H1 (cell line): ENCODE measurements around the gene FHIT. TPM values are rescaled to one million over a fixed set of nuclear protein-coding genes. Genes with fewer than 3 reads are reported as not detected.

Experiments used
- KDM1A ChIP-seq: fragments of 200-600, 300-600 bp; sonication (generic); IDR thresholded peaks from 2 replicates; pipeline ENCODE4 v1.7.1; 2016; ENCODE audit warnings: mild to moderate bottlenecking, low read length, borderline replicate concordance
- KDM5A ChIP-seq: fragments of 200-600 bp; IDR thresholded peaks from 2 replicates; pipeline ENCODE4 v1.7.1; 2012; ENCODE audit warnings: mild to moderate bottlenecking, low read length, inconsistent platforms, mixed read lengths
- MAFK ChIP-seq: IDR thresholded peaks from 2 replicates; pipeline ENCODE4 v1.6.1; 2012; ENCODE audit warnings: low read depth, mild to moderate bottlenecking, improper control_type of control experiment, low read length
- RNF2 ChIP-seq: fragments of 200-900, 300-1000 bp; sonication (generic); IDR thresholded peaks from 2 replicates; pipeline ENCODE4 v1.7.1; 2016; ENCODE audit warnings: borderline replicate concordance, low read depth, mild to moderate bottlenecking, antibody characterized with exemption, low read length; ENCODE audit not compliant: poor library complexity, severe bottlenecking; ENCODE audit errors: missing control alignments
- SP4 ChIP-seq: IDR thresholded peaks from 2 replicates; pipeline ENCODE4 v1.6.1; 2012; ENCODE audit warnings: low read length, inconsistent platforms
- SUZ12 ChIP-seq: fragments of 200-600 bp; sonication (generic); IDR thresholded peaks from 2 replicates; pipeline ENCODE4 v1.6.1; 2012; ENCODE audit warnings: mild to moderate bottlenecking, inconsistent platforms, low read length, moderate library complexity, mixed read lengths
- YY1 ChIP-seq: IDR thresholded peaks from 2 replicates; pipeline ENCODE4 v1.6.1; 2011; ENCODE audit warnings: low read depth, mild to moderate bottlenecking, low read length
- polyA plus RNA-seq, 7 experiments: library from polyadenylated mRNA; depleted of rRNA in 3 of 7; stranded (reverse) in 5 of 7; unstranded in 2 of 7; fragments of >200 nt in 5 of 7; fragments of 200-250 nt in 2 of 7; gene quantifications; 1 replicate in 5 of 7; 2 replicates in 1 of 7; 4 replicates in 1 of 7; pipeline versions ENCODE4 v1.2.1 to v1.2.3, GENCODE V29; 2011 to 2013; ENCODE audit warnings: missing spikeins in 2 of 7, mixed read lengths in 2 of 7
- total RNA-seq: library from RNA; stranded (reverse); fragmentation: NEBNext Ultra II Directional; extraction: Animal tissue kit (Norgen Biotek cat#: 25700); gene quantifications from 2 replicates; pipeline ENCODE4 v1.2.1, GENCODE V29; 2021
- TF ChIP-seq, protein P1 (sequence below): fragments of 300-600 bp; sonication (generic); IDR thresholded peaks from 2 replicates; pipeline ENCODE4 v1.7.1; 2012; ENCODE audit warnings: low read length, moderate library complexity, mild to moderate bottlenecking, inconsistent platforms; ENCODE audit not compliant: insufficient replicate concordance

Gene FHIT
- total and polyA plus RNA-seq, 2 of the 8 experiments (the other 6 are each of a cell fraction or from before 2014, with no cell fraction given): 1.2 to 3.2 TPM

DNA sequence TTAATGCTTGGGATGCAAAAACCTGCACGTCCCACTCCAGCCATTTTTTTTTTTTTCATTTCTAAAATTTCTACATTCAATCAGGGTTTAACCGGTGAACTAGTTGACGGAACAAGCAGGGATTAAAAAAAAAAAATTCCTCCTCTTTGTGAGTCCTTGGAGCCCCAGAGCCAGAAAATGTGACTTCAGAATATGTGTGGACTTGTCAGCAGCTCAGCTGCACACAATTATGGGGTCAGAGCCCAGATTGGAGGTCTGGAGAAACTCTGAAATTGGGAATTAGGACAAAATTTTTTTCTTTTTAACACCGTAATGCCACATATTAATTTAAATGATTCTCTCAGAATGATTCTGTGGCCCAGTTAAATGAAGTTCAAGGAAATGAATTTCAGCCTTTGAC, 1280.5 kb downstream of the FHIT start (continued):
- TF ChIP-seq, protein P1, sequence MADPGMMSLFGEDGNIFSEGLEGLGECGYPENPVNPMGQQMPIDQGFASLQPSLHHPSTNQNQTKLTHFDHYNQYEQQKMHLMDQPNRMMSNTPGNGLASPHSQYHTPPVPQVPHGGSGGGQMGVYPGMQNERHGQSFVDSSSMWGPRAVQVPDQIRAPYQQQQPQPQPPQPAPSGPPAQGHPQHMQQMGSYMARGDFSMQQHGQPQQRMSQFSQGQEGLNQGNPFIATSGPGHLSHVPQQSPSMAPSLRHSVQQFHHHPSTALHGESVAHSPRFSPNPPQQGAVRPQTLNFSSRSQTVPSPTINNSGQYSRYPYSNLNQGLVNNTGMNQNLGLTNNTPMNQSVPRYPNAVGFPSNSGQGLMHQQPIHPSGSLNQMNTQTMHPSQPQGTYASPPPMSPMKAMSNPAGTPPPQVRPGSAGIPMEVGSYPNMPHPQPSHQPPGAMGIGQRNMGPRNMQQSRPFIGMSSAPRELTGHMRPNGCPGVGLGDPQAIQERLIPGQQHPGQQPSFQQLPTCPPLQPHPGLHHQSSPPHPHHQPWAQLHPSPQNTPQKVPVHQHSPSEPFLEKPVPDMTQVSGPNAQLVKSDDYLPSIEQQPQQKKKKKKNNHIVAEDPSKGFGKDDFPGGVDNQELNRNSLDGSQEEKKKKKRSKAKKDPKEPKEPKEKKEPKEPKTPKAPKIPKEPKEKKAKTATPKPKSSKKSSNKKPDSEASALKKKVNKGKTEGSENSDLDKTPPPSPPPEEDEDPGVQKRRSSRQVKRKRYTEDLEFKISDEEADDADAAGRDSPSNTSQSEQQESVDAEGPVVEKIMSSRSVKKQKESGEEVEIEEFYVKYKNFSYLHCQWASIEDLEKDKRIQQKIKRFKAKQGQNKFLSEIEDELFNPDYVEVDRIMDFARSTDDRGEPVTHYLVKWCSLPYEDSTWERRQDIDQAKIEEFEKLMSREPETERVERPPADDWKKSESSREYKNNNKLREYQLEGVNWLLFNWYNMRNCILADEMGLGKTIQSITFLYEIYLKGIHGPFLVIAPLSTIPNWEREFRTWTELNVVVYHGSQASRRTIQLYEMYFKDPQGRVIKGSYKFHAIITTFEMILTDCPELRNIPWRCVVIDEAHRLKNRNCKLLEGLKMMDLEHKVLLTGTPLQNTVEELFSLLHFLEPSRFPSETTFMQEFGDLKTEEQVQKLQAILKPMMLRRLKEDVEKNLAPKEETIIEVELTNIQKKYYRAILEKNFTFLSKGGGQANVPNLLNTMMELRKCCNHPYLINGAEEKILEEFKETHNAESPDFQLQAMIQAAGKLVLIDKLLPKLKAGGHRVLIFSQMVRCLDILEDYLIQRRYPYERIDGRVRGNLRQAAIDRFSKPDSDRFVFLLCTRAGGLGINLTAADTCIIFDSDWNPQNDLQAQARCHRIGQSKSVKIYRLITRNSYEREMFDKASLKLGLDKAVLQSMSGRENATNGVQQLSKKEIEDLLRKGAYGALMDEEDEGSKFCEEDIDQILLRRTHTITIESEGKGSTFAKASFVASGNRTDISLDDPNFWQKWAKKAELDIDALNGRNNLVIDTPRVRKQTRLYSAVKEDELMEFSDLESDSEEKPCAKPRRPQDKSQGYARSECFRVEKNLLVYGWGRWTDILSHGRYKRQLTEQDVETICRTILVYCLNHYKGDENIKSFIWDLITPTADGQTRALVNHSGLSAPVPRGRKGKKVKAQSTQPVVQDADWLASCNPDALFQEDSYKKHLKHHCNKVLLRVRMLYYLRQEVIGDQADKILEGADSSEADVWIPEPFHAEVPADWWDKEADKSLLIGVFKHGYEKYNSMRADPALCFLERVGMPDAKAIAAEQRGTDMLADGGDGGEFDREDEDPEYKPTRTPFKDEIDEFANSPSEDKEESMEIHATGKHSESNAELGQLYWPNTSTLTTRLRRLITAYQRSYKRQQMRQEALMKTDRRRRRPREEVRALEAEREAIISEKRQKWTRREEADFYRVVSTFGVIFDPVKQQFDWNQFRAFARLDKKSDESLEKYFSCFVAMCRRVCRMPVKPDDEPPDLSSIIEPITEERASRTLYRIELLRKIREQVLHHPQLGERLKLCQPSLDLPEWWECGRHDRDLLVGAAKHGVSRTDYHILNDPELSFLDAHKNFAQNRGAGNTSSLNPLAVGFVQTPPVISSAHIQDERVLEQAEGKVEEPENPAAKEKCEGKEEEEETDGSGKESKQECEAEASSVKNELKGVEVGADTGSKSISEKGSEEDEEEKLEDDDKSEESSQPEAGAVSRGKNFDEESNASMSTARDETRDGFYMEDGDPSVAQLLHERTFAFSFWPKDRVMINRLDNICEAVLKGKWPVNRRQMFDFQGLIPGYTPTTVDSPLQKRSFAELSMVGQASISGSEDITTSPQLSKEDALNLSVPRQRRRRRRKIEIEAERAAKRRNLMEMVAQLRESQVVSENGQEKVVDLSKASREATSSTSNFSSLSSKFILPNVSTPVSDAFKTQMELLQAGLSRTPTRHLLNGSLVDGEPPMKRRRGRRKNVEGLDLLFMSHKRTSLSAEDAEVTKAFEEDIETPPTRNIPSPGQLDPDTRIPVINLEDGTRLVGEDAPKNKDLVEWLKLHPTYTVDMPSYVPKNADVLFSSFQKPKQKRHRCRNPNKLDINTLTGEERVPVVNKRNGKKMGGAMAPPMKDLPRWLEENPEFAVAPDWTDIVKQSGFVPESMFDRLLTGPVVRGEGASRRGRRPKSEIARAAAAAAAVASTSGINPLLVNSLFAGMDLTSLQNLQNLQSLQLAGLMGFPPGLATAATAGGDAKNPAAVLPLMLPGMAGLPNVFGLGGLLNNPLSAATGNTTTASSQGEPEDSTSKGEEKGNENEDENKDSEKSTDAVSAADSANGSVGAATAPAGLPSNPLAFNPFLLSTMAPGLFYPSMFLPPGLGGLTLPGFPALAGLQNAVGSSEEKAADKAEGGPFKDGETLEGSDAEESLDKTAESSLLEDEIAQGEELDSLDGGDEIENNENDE: no peak
- TF ChIP-seq YY1 (no peak), MAFK (no peak), KDM5A (no peak), RNF2 (no peak), SUZ12 (no peak), KDM1A (no peak), SP4 (no peak)
